Measurements from ENCODE around the gene WSCD2. TPM values are rescaled to one million over a fixed set of nuclear protein-coding genes. Genes with fewer than 3 reads are reported as not detected.

Gene WSCD2
- total and polyA plus RNA-seq, 2 of the 4 experiments (the other 2 are of a cell fraction) = not detected

DNA sequence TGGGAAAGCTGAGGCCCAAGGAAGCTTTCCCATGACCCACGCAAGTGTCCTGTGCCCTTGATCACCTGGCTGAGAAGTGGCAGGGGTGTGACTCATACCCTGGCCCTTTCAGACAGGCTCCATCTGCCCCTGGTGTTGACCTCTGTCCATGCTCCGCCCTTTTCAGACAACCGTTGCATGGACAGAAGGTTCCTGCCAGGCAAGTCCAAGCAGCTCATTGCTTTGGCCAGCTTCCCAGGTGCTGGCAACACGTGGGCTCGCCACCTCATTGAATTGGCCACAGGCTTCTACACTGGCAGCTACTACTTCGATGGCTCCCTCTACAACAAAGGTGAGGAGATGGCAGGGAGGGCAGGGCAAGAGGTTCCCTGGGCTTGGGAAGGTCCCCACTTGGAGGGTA lies 103.5 kb downstream of the WSCD2 start:
- no peaks in the 10 kb centered on the region for H3K36me3 ChIP-seq (ENCODE audit: control insufficient read depth, insufficient read depth, low read length)
- POLR2A ChIA-PET (ENCODE audit: unreplicated experiment) = no interaction called here
- H2AFZ ChIP-seq (replicated peaks; ENCODE audit: low read length, poor library complexity) = no peak overlapping the region
- no peak overlapping the region for H3K27ac ChIP-seq (ENCODE audit: insufficient read depth, low read length)
- H3K56ac ChIP-seq (ENCODE audit: extremely low read depth, insufficient read depth, low read length) = no peak overlapping the region
- no TSS peak for BruUV-seq (replicated peaks)
- no peaks in the 10 kb centered on the region for H3K79me1 ChIP-seq (ENCODE audit: low read depth in 1 of 2, low read length in 2 of 2)
- in situ Hi-C loops (cut with MboI; ENCODE audit: low sequenced_read_pairs) (no loop called here), dilution Hi-C loops (cut with HindIII; ENCODE audit: low sequenced_read_pairs, unreplicated experiment) (no loop called here), intact Hi-C loops (cut with micrococcal nuclease) (no loop called here)
- H2AK5ac ChIP-seq (ENCODE audit: low read depth, low read length) = no peak overlapping the region
- H3K23ac ChIP-seq (ENCODE audit: low read depth, low read length) = no peak overlapping the region
- H3K9me3 ChIP-seq (ENCODE audit: control insufficient read depth, insufficient read depth, low read length) = no peaks in the 10 kb centered on the region
- H2BK20ac ChIP-seq (ENCODE audit: low read depth, low read length) = no peak overlapping the region
- no peaks in the 10 kb centered on the region for H4K20me1 ChIP-seq (ENCODE audit: insufficient read depth, low read length)
- no peak overlapping the region for H3K4me2 ChIP-seq (ENCODE audit: low read depth, low read length)
- ATAC-seq (ENCODE audit: low read depth) (no peak), DNase-seq (no peak)
- no peaks in the 10 kb centered on the region for H3K27me3 ChIP-seq (ENCODE audit: control insufficient read depth, insufficient read depth, low read length)
- no peak overlapping the region for H3K18ac ChIP-seq (ENCODE audit: low read depth, low read length)
- H2AK9ac ChIP-seq (replicated peaks; ENCODE audit: low read depth, low read length, poor library complexity) = peak overlapping the region; percentile 10
- no peak overlapping the region for H4K5ac ChIP-seq (ENCODE audit: low read depth, low read length)
- H3K14ac ChIP-seq (replicated peaks; ENCODE audit: low read depth, low read length) = no peak overlapping the region
- no peak overlapping the region for H3K4ac ChIP-seq (ENCODE audit: low read depth, low read length)
- no peak overlapping the region for H2BK120ac ChIP-seq (ENCODE audit: low read depth, low read length)
- H2BK5ac ChIP-seq (ENCODE audit: low read depth, low read length, poor library complexity, severe bottlenecking) = no peak overlapping the region
- no peaks in the 10 kb centered on the region for H3K9me1 ChIP-seq (ENCODE audit: insufficient read depth, low read length)
- no peak overlapping the region for H4K8ac ChIP-seq (ENCODE audit: low read depth in 2 of 2, low read length in 2 of 2)
- no peaks in the 10 kb centered on the region for H3K4me1 ChIP-seq (ENCODE audit: control insufficient read depth, insufficient read depth, low read length)
- H3K9ac ChIP-seq (ENCODE audit: low read depth, low read length) = no peak overlapping the region
- H4K91ac ChIP-seq (ENCODE audit: insufficient read depth, low read depth, low read length) = no peak overlapping the region
- H3K4me3 ChIP-seq (ENCODE audit: insufficient read depth, low read depth, low read length) = no peak overlapping the region
- H2BK15ac ChIP-seq (ENCODE audit: low read depth, low read length) = no peak overlapping the region
- CTCF ChIA-PET = no interaction called here
- TF ChIP-seq BHLHE40 (IDR thresholded peaks at IDR 0.05; ENCODE audit: low read depth, low read length) (no peak), MAZ (IDR thresholded peaks at IDR 0.05; ENCODE audit: borderline replicate concordance, low read depth, low read length) (no peak), FOS (IDR thresholded peaks at IDR 0.05; ENCODE audit: low read depth, low read length) (no peak), SMC3 (IDR thresholded peaks at IDR 0.05; ENCODE audit: low read depth, low read length) (no peak), RFX5 (IDR thresholded peaks at IDR 0.05; ENCODE audit: low read depth, low read length) (no peak), RCOR1 (IDR thresholded peaks at IDR 0.05; ENCODE audit: insufficient replicate concordance, low read length) (no peak)
- TF ChIP-seq, protein P1, sequence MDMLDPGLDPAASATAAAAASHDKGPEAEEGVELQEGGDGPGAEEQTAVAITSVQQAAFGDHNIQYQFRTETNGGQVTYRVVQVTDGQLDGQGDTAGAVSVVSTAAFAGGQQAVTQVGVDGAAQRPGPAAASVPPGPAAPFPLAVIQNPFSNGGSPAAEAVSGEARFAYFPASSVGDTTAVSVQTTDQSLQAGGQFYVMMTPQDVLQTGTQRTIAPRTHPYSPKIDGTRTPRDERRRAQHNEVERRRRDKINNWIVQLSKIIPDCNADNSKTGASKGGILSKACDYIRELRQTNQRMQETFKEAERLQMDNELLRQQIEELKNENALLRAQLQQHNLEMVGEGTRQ (IDR thresholded peaks at IDR 0.05; ENCODE audit: low read depth, low read length) = no peak
- 43% methylated on average over 2 of the region's 6 CpGs; no CpG with 5 or more reads in 1 of the 2 experiments for WGBS, 2 experiments (ENCODE audit: extremely low coverage in 2 of 2, insufficient read length in 1 of 2)

Data from IMR-90 (cell line).